Natural killer cell (primary cell): ENCODE data around the gene PHACTR2. TPM values are rescaled to one million over a fixed set of nuclear protein-coding genes. Genes with fewer than 3 reads are reported as not detected.

ENCODE experiments used
- ATAC-seq, 3 donors: fragments of 150-1000 bp in 2 of 3; fragments of 200-7000 bp in 1 of 3; cut with Tn5 transposase; 1 replicate in 1 of 3; 2 replicates in 2 of 3; pipeline ENCODE4 v1.10.0; 2021; ENCODE audit warnings: mild to moderate bottlenecking in 2 of 3, moderate library complexity in 2 of 3
- DNase-seq, 2 donors: peaks; one replicate each; pipeline versions ENCODE4 v3.0.0 to v3.0.0-alpha.2; 2013 to 2021; ENCODE audit warnings: mixed read lengths in 1 of 2
- H3K27ac ChIP-seq: one replicate; pipeline ENCODE4 v1.5.1; 2013; ENCODE audit warnings: mild to moderate bottlenecking, low read length
- H3K27me3 ChIP-seq: one replicate; pipeline ENCODE4 v1.6.1; 2013; ENCODE audit warnings: low read length; ENCODE audit not compliant: control insufficient read depth, insufficient read depth
- H3K36me3 ChIP-seq: one replicate; pipeline ENCODE4 v1.6.1; 2013; ENCODE audit warnings: low read length; ENCODE audit not compliant: control insufficient read depth, insufficient read depth
- H3K4me1 ChIP-seq: one replicate; pipeline ENCODE4 v1.6.1; 2013; ENCODE audit warnings: low read length; ENCODE audit not compliant: control insufficient read depth, insufficient read depth
- H3K4me3 ChIP-seq: one replicate; pipeline ENCODE4 v1.5.1; 2013; ENCODE audit warnings: low read length
- H3K9me3 ChIP-seq: one replicate; pipeline ENCODE4 v1.6.1; 2013; ENCODE audit warnings: low read length; ENCODE audit not compliant: control insufficient read depth, insufficient read depth
- H3K27ac Mint-ChIP-seq, 2 donors: one replicate each; pipeline ENCODE4 v1.8.0; 2022; ENCODE audit warnings: mild to moderate bottlenecking in 2 of 2, mixed read lengths in 2 of 2, moderate library complexity in 1 of 2
- H3K27me3 Mint-ChIP-seq, 2 donors: one replicate each; pipeline ENCODE4 v1.8.0; 2022; ENCODE audit warnings: low read depth in 2 of 2, mixed read lengths in 2 of 2
- H3K36me3 Mint-ChIP-seq: one replicate; pipeline ENCODE4 v1.8.0; 2022; ENCODE audit warnings: mixed read lengths
- H3K4me1 Mint-ChIP-seq, 2 donors: one replicate each; pipeline ENCODE4 v1.8.0; 2022; ENCODE audit warnings: mixed read lengths in 2 of 2
- H3K4me3 Mint-ChIP-seq: one replicate; pipeline ENCODE4 v1.8.0; 2022; ENCODE audit warnings: mild to moderate bottlenecking, moderate library complexity, mixed read lengths
- H3K9me3 Mint-ChIP-seq, 2 donors: one replicate each; pipeline ENCODE4 v1.8.0; 2022; ENCODE audit warnings: mixed read lengths in 2 of 2
- CTCF ChIP-seq: fragments of 200-600 bp; IDR thresholded peaks from one replicate; pipeline ENCODE4 v1.8.0; 2022; ENCODE audit warnings: antibody characterized with exemption
- WGBS: methylation state at CpG from one replicate; pipeline ENCODE4 v1.1.7; 2013; ENCODE audit warnings: missing lambda C conversion rate; ENCODE audit not compliant: insufficient coverage; 5-methylcytosine and 5-hydroxymethylcytosine counted together
- intact Hi-C: fragments of 100-400 bp; cut with micrococcal nuclease; formaldehyde crosslinking; loops from one replicate; pipeline ENCODE4 v1.14.2; 2022
- total RNA-seq, 4 donors: library from RNA; stranded (reverse); fragments of 120-200 nt in 1 of 4; gene quantifications; one replicate each; pipeline versions ENCODE4 v1.2.3 to v1.2.4, GENCODE V29; 2013 to 2022

Gene PHACTR2
- total RNA-seq, 3 donors from 2014 or later (not counting 1 experiment from before 2014, with no cell fraction given): 23.8 to 32.7 (median 24.9) TPM

GRCh38 chr6:143765422-143766184 lies 87.8 kb downstream of the PHACTR2 start:
- H3K27ac Mint-ChIP-seq: no peak overlapping the region
- 94% methylated on average over 7 of the region's 8 CpGs for WGBS
- H3K4me3 ChIP-seq: no peak overlapping the region
- H3K9me3 ChIP-seq: no peaks in the 10 kb centered on the region
- no peak overlapping the region for H3K27ac ChIP-seq
- intact Hi-C loops: no loop called here
- DNase-seq (no peak), ATAC-seq (no peak)
- no peaks in the 10 kb centered on the region for H3K27me3 ChIP-seq
- no peaks in the 10 kb centered on the region for H3K36me3 Mint-ChIP-seq
- no peak for TF ChIP-seq CTCF
- no peaks in the 10 kb centered on the region for H3K27me3 Mint-ChIP-seq
- H3K36me3 ChIP-seq: peaks cover 22% of the 10 kb centered on the region
- H3K4me1 Mint-ChIP-seq: no peaks in the 10 kb centered on the region
- no peaks in the 10 kb centered on the region for H3K4me1 ChIP-seq
- no peaks in the 10 kb centered on the region for H3K9me3 Mint-ChIP-seq
- no peak overlapping the region for H3K4me3 Mint-ChIP-seq

- intact Hi-C loops: no loop called here
- no peaks in the 10 kb centered on the region for H3K27me3 ChIP-seq
- no peak overlapping the region for H3K27ac ChIP-seq
- no peak overlapping the region for H3K4me3 ChIP-seq
- H3K4me1 ChIP-seq: no peaks in the 10 kb centered on the region
- ATAC-seq: no peak
- TF ChIP-seq CTCF: no peak
- Mint-ChIP-seq H3K9me3 (no peaks in the 10 kb centered on the region), H3K27me3 (no peaks in the 10 kb centered on the region), H3K36me3 (no peaks in the 10 kb centered on the region), H3K27ac (no peak overlapping the region), H3K4me1 (no peaks in the 10 kb centered on the region), H3K4me3 (no peak overlapping the region)
- H3K36me3 ChIP-seq: peaks cover 22% of the 10 kb centered on the region
- no peaks in the 10 kb centered on the region for H3K9me3 ChIP-seq
- no peak for DNase-seq
- 100% methylated on average over 1 of the region's 1 CpG for WGBS
Measured at GRCh38 chr6:143766185-143766553, 88.4 kb downstream of the PHACTR2 start.

- Histone ChIP-seq H3K36me3 (peaks cover 22% of the 10 kb centered on the region), H3K27me3 (no peaks in the 10 kb centered on the region), H3K27ac (no peak overlapping the region), H3K4me3 (no peak overlapping the region), H3K9me3 (no peaks in the 10 kb centered on the region), H3K4me1 (no peaks in the 10 kb centered on the region)
- no peak for DNase-seq
- Mint-ChIP-seq H3K27ac (no peak overlapping the region), H3K9me3 (no peaks in the 10 kb centered on the region), H3K4me1 (no peaks in the 10 kb centered on the region), H3K36me3 (no peaks in the 10 kb centered on the region), H3K27me3 (no peaks in the 10 kb centered on the region), H3K4me3 (no peak overlapping the region)
- no peak for ATAC-seq
- intact Hi-C loops: no loop called here
- no peak for TF ChIP-seq CTCF
- WGBS: 94% methylated on average over 1 of the region's 2 CpGs
Measured at GRCh38 chr6:143767433-143767832, 89.7 kb downstream of the PHACTR2 start.
